GM23338 (cell line): ENCODE measurements around the gene ACOD1.

Source experiments
- CREB1 ChIP-seq: fragments of 250-450 bp; sonication (Bioruptor Pico); IDR thresholded peaks from 2 replicates; pipeline ENCODE4 v1.5.0; 2020; ENCODE audit warnings: low read depth, mild to moderate bottlenecking, moderate library complexity
- EZH2 ChIP-seq: fragments of 200-600 bp; sonication (generic); IDR thresholded peaks from one replicate; pipeline ENCODE4 v1.8.0; 2017; ENCODE audit warnings: antibody characterized with exemption, mild to moderate bottlenecking, low read depth; ENCODE audit not compliant: unreplicated experiment
- EZH2phosphoT487 ChIP-seq: fragments of 200-600 bp; sonication (generic); IDR thresholded peaks from one replicate; pipeline ENCODE4 v1.8.1; 2018; ENCODE audit warnings: antibody characterized with exemption; ENCODE audit not compliant: unreplicated experiment
- POLR2AphosphoS5 ChIP-seq: IDR thresholded peaks from 2 replicates; pipeline ENCODE4 v1.6.1; 2016; ENCODE audit warnings: antibody characterized with exemption, low read depth
- REST ChIP-seq: IDR thresholded peaks from one replicate; pipeline ENCODE4 v1.6.1; 2018; ENCODE audit warnings: antibody characterized with exemption; ENCODE audit not compliant: unreplicated experiment
- TF ChIP-seq, protein P1 (sequence below), 2 experiments: fragments of 200-600 bp in 1 of 2; sonication (generic) in 1 of 2; conservative IDR thresholded peaks; 2 replicates each; pipeline versions ENCODE4 v1.5.1 to v1.6.1; 2016 to 2017; ENCODE audit warnings: antibody characterized with exemption in 2 of 2, low read depth in 2 of 2, mild to moderate bottlenecking in 2 of 2, moderate library complexity in 1 of 2
- TF ChIP-seq, protein P2 (sequence below): IDR thresholded peaks from 2 replicates; pipeline ENCODE4 v1.6.1; 2016; ENCODE audit warnings: antibody characterized with exemption

DNA sequence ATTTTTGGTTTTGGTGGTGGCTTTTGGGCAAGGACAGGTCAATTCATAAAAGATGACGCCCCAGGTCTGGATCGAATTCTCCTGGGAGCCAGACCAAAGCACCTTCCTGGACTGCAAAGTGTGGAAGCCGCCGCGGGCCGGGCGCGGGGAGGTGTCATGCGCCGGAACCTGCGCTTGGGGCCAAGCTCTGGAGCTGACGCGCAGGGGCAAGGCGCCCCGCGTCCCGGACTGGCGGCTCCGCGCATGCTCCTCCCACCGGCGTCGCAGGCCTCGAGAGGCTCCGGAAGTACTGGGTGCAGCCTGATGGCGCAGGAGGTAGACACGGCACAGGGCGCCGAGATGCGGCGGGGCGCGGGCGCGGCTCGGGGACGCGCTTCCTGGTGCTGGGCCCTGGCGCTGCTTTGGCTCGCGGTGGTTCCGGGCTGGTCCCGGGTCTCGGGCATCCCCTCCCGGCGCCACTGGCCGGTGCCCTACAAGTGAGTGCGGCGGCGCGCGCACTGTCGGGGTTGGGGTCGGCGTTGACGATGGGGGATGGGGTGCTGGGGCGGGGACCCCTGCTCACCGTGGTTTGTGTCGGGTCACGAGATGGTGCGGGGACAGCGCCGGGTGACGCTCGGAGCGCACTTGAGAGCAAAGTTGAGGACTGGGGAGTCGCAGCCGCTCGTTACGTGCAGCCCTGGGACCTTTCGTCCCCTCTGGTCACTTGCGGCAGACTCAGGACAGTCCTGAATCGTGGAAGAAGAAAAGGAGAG, 43.7 kb downstream of the ACOD1 start, which contains the start of gene CLN5:
- TF ChIP-seq REST (no peak), EZH2 (no peak), POLR2AphosphoS5 (peak; percentile 82), EZH2phosphoT487 (no peak), CREB1 (CRISPR knock-in tag) (peak; percentile 95)
- TF ChIP-seq, protein P1, sequence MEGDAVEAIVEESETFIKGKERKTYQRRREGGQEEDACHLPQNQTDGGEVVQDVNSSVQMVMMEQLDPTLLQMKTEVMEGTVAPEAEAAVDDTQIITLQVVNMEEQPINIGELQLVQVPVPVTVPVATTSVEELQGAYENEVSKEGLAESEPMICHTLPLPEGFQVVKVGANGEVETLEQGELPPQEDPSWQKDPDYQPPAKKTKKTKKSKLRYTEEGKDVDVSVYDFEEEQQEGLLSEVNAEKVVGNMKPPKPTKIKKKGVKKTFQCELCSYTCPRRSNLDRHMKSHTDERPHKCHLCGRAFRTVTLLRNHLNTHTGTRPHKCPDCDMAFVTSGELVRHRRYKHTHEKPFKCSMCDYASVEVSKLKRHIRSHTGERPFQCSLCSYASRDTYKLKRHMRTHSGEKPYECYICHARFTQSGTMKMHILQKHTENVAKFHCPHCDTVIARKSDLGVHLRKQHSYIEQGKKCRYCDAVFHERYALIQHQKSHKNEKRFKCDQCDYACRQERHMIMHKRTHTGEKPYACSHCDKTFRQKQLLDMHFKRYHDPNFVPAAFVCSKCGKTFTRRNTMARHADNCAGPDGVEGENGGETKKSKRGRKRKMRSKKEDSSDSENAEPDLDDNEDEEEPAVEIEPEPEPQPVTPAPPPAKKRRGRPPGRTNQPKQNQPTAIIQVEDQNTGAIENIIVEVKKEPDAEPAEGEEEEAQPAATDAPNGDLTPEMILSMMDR (conservative IDR thresholded peaks at IDR 0.05; ENCODE audit: low read depth in 2 of 2), result no peak
- TF ChIP-seq, protein P2, sequence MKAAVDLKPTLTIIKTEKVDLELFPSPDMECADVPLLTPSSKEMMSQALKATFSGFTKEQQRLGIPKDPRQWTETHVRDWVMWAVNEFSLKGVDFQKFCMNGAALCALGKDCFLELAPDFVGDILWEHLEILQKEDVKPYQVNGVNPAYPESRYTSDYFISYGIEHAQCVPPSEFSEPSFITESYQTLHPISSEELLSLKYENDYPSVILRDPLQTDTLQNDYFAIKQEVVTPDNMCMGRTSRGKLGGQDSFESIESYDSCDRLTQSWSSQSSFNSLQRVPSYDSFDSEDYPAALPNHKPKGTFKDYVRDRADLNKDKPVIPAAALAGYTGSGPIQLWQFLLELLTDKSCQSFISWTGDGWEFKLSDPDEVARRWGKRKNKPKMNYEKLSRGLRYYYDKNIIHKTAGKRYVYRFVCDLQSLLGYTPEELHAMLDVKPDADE, result peak; percentile 42; the same call in 1 of the 2 replicates
